H1 (cell line): ENCODE measurements around the gene DDB1. TPM values are rescaled to one million over a fixed set of nuclear protein-coding genes. Genes with fewer than 3 reads are reported as not detected.

Source experiments
- CTCF ChIA-PET: fragments of 300-600 bp; sonication (Branson Sonifier 250); formaldehyde crosslinking; loops from one replicate; lab custom pipeline; 2021; ENCODE audit not compliant: partially characterized antibody; lab: Charles Lee
- POLR2A ChIA-PET: fragments of 300-600 bp; sonication (Branson Sonifier 250); formaldehyde crosslinking; loops from one replicate; lab custom pipeline; 2021; ENCODE audit warnings: inconsistent platforms; ENCODE audit not compliant: partially characterized antibody; lab: Charles Lee
- DNase-seq, 2 experiments: peaks; one replicate each; pipeline versions ENCODE4 v3.0.0 to v3.0.0-alpha.2; 2010 to 2022; ENCODE audit warnings: low spot score in 2 of 2, low read depth in 1 of 2, mixed read lengths in 1 of 2
- FAIRE-seq: peaks from 2 replicates; lab custom pipeline; 2011; peaks lifted over from hg19 to GRCh38; lab: Jason Lieb, UNC
- H2AFZ ChIP-seq: 2 replicates; pipeline ENCODE4 v1.8.1; 2012; ENCODE audit warnings: low read length, inconsistent platforms
- H2AK5ac ChIP-seq: 2 replicates; pipeline ENCODE4 v1.6.1; 2013; ENCODE audit warnings: low read depth, low read length
- H2BK120ac ChIP-seq: replicated peaks from 2 replicates; pipeline ENCODE3; 2013; ENCODE audit warnings: low read depth, low read length, inconsistent platforms
- H2BK12ac ChIP-seq: 2 replicates; pipeline ENCODE4 v1.6.1; 2013; ENCODE audit warnings: low read depth, low read length
- H2BK15ac ChIP-seq: 2 replicates; pipeline ENCODE4 v1.6.1; 2013; ENCODE audit warnings: low read length
- H2BK20ac ChIP-seq: 2 replicates; pipeline ENCODE4 v1.6.1; 2013; ENCODE audit warnings: low read length
- H2BK5ac ChIP-seq: 2 replicates; pipeline ENCODE4 v1.6.1; 2013; ENCODE audit warnings: low read depth, low read length
- H3K14ac ChIP-seq: 2 replicates; pipeline ENCODE4 v1.6.1; 2013; ENCODE audit warnings: inconsistent platforms; ENCODE audit not compliant: insufficient read length
- H3K18ac ChIP-seq: 2 replicates; pipeline ENCODE4 v1.6.1; 2013; ENCODE audit warnings: low read length; ENCODE audit errors: extremely low read depth
- H3K23ac ChIP-seq: 2 replicates; pipeline ENCODE4 v1.6.1; 2013; ENCODE audit warnings: inconsistent platforms; ENCODE audit not compliant: insufficient read length
- H3K23me2 ChIP-seq: 2 replicates; pipeline ENCODE4 v1.6.1; 2013; ENCODE audit warnings: low read depth, low read length
- H3K27ac ChIP-seq: 2 replicates; pipeline ENCODE4 v1.6.1; 2011; ENCODE audit warnings: low read depth, low read length, inconsistent platforms
- H3K27me3 ChIP-seq, 4 experiments: replicated peaks in 1 of 4; 1 replicate in 1 of 4; 2 replicates in 3 of 4; pipeline versions ENCODE4 v1.6.1 to v1.8.1; 2011 to 2013; ENCODE audit warnings: low read length in 3 of 4, mild to moderate bottlenecking in 3 of 4, inconsistent platforms in 2 of 4, mixed read lengths in 2 of 4, moderate library complexity in 1 of 4; ENCODE audit not compliant: control insufficient read depth in 3 of 4, insufficient read depth in 3 of 4; ENCODE audit errors: extremely low read depth in 1 of 4
- H3K36me3 ChIP-seq, 4 experiments: 2 replicates each; pipeline versions ENCODE4 v1.6.1 to v1.8.1; 2011 to 2013; ENCODE audit warnings: mild to moderate bottlenecking in 4 of 4, low read length in 3 of 4, moderate library complexity in 2 of 4, control low read depth in 1 of 4, inconsistent platforms in 1 of 4; ENCODE audit not compliant: insufficient read depth in 4 of 4, control insufficient read depth in 2 of 4
- H3K4ac ChIP-seq: replicated peaks from 2 replicates; pipeline ENCODE3; 2013; ENCODE audit warnings: low read length, low read depth, mixed read lengths, inconsistent platforms; ENCODE audit not compliant: insufficient read length
- H3K4me1 ChIP-seq, 4 experiments: replicated peaks in 1 of 4; 1 replicate in 1 of 4; 2 replicates in 3 of 4; pipeline versions ENCODE4 v1.6.1 to v1.8.1; 2011 to 2013; ENCODE audit warnings: low read length in 3 of 4, inconsistent platforms in 2 of 4, mixed read lengths in 1 of 4; ENCODE audit not compliant: insufficient read depth in 4 of 4, control insufficient read depth in 3 of 4
- H3K4me2 ChIP-seq, 2 experiments: 2 replicates each; pipeline versions ENCODE4 v1.6.1 to v1.8.1; 2011 to 2013; ENCODE audit warnings: low read depth in 2 of 2, low read length in 2 of 2, control low read depth in 1 of 2, inconsistent platforms in 1 of 2, mild to moderate bottlenecking in 1 of 2; ENCODE audit not compliant: insufficient read depth in 1 of 2
- H3K4me3 ChIP-seq, 4 experiments: fragments of 200-600, 300-600 bp in 1 of 4; sonication (generic), shearing (Covaris generic), sonication (Bioruptor Twin) in 1 of 4; 2 replicates each; pipeline versions ENCODE4 v1.5.1 to v1.8.1; 2011 to 2016; ENCODE audit warnings: low read length in 4 of 4, low read depth in 3 of 4, control low read depth in 2 of 4, inconsistent platforms in 2 of 4, mild to moderate bottlenecking in 2 of 4, mixed read lengths in 1 of 4, moderate library complexity in 1 of 4; ENCODE audit not compliant: insufficient read depth in 2 of 4; ENCODE audit errors: extremely low read depth in 1 of 4
- H3K56ac ChIP-seq: replicated peaks from 2 replicates; pipeline ENCODE3; 2013; ENCODE audit warnings: low read depth, mild to moderate bottlenecking, mixed read lengths, low read length, inconsistent platforms; ENCODE audit not compliant: insufficient read length
- H3K79me1 ChIP-seq: 2 replicates; pipeline ENCODE4 v1.6.1; 2013; ENCODE audit warnings: low read depth, low read length, control low read depth
- H3K79me2 ChIP-seq, 2 experiments: 2 replicates each; pipeline versions ENCODE4 v1.6.1 to v1.8.1; 2012 to 2013; ENCODE audit warnings: low read length in 2 of 2, mild to moderate bottlenecking in 2 of 2, inconsistent platforms in 1 of 2; ENCODE audit not compliant: insufficient read depth in 2 of 2, control insufficient read depth in 1 of 2
- H3K9ac ChIP-seq, 4 experiments: replicated peaks in 1 of 4; 1 replicate in 1 of 4; 2 replicates in 3 of 4; pipeline versions ENCODE4 v1.6.1 to v1.8.1; 2011 to 2013; ENCODE audit warnings: low read depth in 3 of 4, low read length in 3 of 4, control low read depth in 2 of 4, mild to moderate bottlenecking in 2 of 4, moderate library complexity in 2 of 4, inconsistent platforms in 1 of 4; ENCODE audit errors: extremely low read depth in 1 of 4
- H3K9me3 ChIP-seq, 2 experiments: 2 replicates each; pipeline versions ENCODE4 v1.6.1 to v1.8.1; 2012 to 2013; ENCODE audit warnings: mild to moderate bottlenecking in 2 of 2, moderate library complexity in 2 of 2, control low read depth in 1 of 2, inconsistent platforms in 1 of 2, low read depth in 1 of 2, low read length in 1 of 2, mixed read lengths in 1 of 2; ENCODE audit not compliant: insufficient read depth in 2 of 2
- H4K20me1 ChIP-seq, 2 experiments: replicated peaks in 1 of 2; 2 replicates each; pipeline versions ENCODE3 to v1.8.1; 2011 to 2013; ENCODE audit warnings: inconsistent platforms in 2 of 2, low read length in 2 of 2, mild to moderate bottlenecking in 1 of 2; ENCODE audit not compliant: insufficient read depth in 2 of 2, control insufficient read depth in 1 of 2
- H4K5ac ChIP-seq: 2 replicates; pipeline ENCODE4 v1.6.1; 2013; ENCODE audit warnings: low read length, low read depth, mixed read lengths, inconsistent platforms; ENCODE audit not compliant: insufficient read length
- H4K8ac ChIP-seq: 2 replicates; pipeline ENCODE4 v1.8.0; 2013; ENCODE audit warnings: mild to moderate bottlenecking, moderate library complexity, low read length, inconsistent platforms; ENCODE audit not compliant: insufficient read depth; ENCODE audit errors: extremely low read depth
- H4K91ac ChIP-seq: replicated peaks from 2 replicates; pipeline ENCODE3; 2013; ENCODE audit warnings: low read length, mixed read lengths, inconsistent platforms; ENCODE audit not compliant: insufficient read length
- BCL11A ChIP-seq, 2 experiments: IDR thresholded peaks; one replicate each; pipeline ENCODE4 v1.6.1; 2011; ENCODE audit warnings: low read depth in 2 of 2, low read length in 2 of 2, mild to moderate bottlenecking in 2 of 2
- POLR2A ChIP-seq, 2 experiments: IDR thresholded peaks; 1 replicate in 1 of 2; 2 replicates in 1 of 2; pipeline ENCODE4 v1.6.1; 2011; ENCODE audit warnings: low read depth in 2 of 2, low read length in 2 of 2, mild to moderate bottlenecking in 2 of 2; ENCODE audit errors: control extremely low read depth in 1 of 2
- WGBS, 2 experiments: shearing (Covaris generic) in 1 of 2; methylation state at CpG; one replicate each; pipeline versions ENCODE4 v1.1.6 to v1.1.7; 2013 to 2015; ENCODE audit warnings: low lambda C conversion rate in 2 of 2, mixed read lengths in 2 of 2, inconsistent platforms in 1 of 2, low coverage in 1 of 2, missing lambda C conversion rate in 1 of 2; ENCODE audit not compliant: insufficient replicate concordance in 2 of 2, insufficient coverage in 1 of 2, insufficient read length in 1 of 2; ENCODE audit errors: extremely low coverage in 1 of 2, missing lambda C conversion rate in 1 of 2; 5-methylcytosine and 5-hydroxymethylcytosine counted together
- polyA plus RNA-seq, 7 experiments: library from polyadenylated mRNA; depleted of rRNA in 3 of 7; stranded (reverse) in 5 of 7; unstranded in 2 of 7; fragments of >200 nt in 5 of 7; fragments of 200-250 nt in 2 of 7; gene quantifications; 1 replicate in 5 of 7; 2 replicates in 1 of 7; 4 replicates in 1 of 7; pipeline versions ENCODE4 v1.2.1 to v1.2.3, GENCODE V29; 2011 to 2013; ENCODE audit warnings: missing spikeins in 2 of 7, mixed read lengths in 2 of 7
- total RNA-seq: library from RNA; stranded (reverse); fragmentation: NEBNext Ultra II Directional; extraction: Animal tissue kit (Norgen Biotek cat#: 25700); gene quantifications from 2 replicates; pipeline ENCODE4 v1.2.1, GENCODE V29; 2021

Gene DDB1
- total and polyA plus RNA-seq, 2 of the 8 experiments (the other 6 are each of a cell fraction or from before 2014, with no cell fraction given) = 275 to 306 TPM

DNA sequence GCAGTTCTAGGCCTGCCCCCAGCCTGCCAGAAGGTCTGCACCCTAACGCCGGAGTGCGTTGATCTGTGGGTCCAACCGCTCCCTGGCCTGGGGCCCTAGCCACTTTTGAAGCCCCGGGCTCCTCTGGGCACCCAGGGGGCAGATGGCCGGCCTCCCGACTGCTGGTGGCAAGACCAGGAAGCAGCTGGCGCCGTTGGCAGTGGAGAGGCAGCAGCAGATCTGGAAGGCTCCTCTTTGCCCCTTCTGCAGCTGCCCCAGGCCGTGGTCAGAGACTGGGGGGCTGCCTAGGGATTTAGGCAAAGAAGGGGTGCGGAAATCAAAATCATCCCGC lies 37.3 kb downstream of the DDB1 start:
- H3K4me3 ChIP-seq = peak overlapping the region; percentile 54 to 82 (median 78)
- no peak overlapping the region for H2AK5ac ChIP-seq
- no peak overlapping the region for H3K23ac ChIP-seq
- H2BK120ac ChIP-seq = no peak overlapping the region
- FAIRE-seq = no peak
- peak overlapping the region; percentile 35 for H4K5ac ChIP-seq
- no peaks in the 10 kb centered on the region for H3K79me1 ChIP-seq
- H3K27me3 ChIP-seq = peaks cover 1 to 12% (median 7%) of the 10 kb centered on the region in 4 experiments; a peak in 6 of 7 replicates
- no peak overlapping the region for H2BK20ac ChIP-seq
- H2AFZ ChIP-seq = no peak overlapping the region
- DNase-seq = no peak
- peak overlapping the region in 2 of 4 experiments; percentile 81 to 82; a peak in 3 of 7 replicates for H3K9ac ChIP-seq
- H3K23me2 ChIP-seq = peaks cover 10% of the 10 kb centered on the region; the same call in 1 of the 2 replicates
- TF ChIP-seq POLR2A (IDR thresholded peaks at IDR 0.05; ENCODE audit: control extremely low read depth in 1 of 2, low read depth in 2 of 2, low read length in 2 of 2) (peak in 1 of 2 experiments; percentile 41; a peak in 1 of 3 replicates), BCL11A (IDR thresholded peaks at IDR 0.05; ENCODE audit: low read depth in 2 of 2, low read length in 2 of 2) (no peak)
- H4K20me1 ChIP-seq = peaks cover 3 to 13% of the 10 kb centered on the region in 2 experiments
- no peak overlapping the region for H3K56ac ChIP-seq
- 0 out of 4 replicates have a peak, but pooled peaks cover 0 to 3% of the 10 kb centered on the region in 2 experiments for H3K79me2 ChIP-seq
- POLR2A ChIA-PET = interaction anchor here (0.8 to 6.9 kb wide), 17 partner anchors 9 to 135 kb away, joined by 3 to 54 read pairs (median 5); partner anchors contain the start of genes CPSF7, CYB561A3, DDB1 and SDHAF2
- peak overlapping the region; percentile 65 for H3K4ac ChIP-seq
- H3K9me3 ChIP-seq = no peaks in the 10 kb centered on the region
- 0 out of 2 replicates have a peak overlapping the region, but pooled peaks have one; percentile 48 for H2BK5ac ChIP-seq
- CTCF ChIA-PET = interaction anchor here (0.6 to 2.9 kb wide), 6 partner anchors 14 to 89 kb away, joined by 3 to 14 read pairs (median 3); no protein-coding TSS in a partner anchor
- H3K4me2 ChIP-seq = peak overlapping the region; percentile 71 to 91
- H2BK12ac ChIP-seq = 0 out of 2 replicates have a peak overlapping the region, but pooled peaks have one; percentile 68
- H2BK15ac ChIP-seq = no peak overlapping the region
- WGBS, 2 experiments = 54% methylated on average over 12 of the region's 12 CpGs; no CpG with 5 or more reads in 1 of the 2 experiments
- peaks cover 4 to 22% (median 9%) of the 10 kb centered on the region in 4 experiments; a peak in 6 of 8 replicates for H3K36me3 ChIP-seq
- H3K14ac ChIP-seq = no peak overlapping the region
- no peak overlapping the region for H4K91ac ChIP-seq
- H4K8ac ChIP-seq = peak overlapping the region; percentile 87; the same call in 1 of the 2 replicates
- no peak overlapping the region for H3K27ac ChIP-seq
- no peak overlapping the region for H3K18ac ChIP-seq
- peaks cover 2 to 9% (median 8%) of the 10 kb centered on the region in 4 experiments for H3K4me1 ChIP-seq
